Measurements from ENCODE around the gene RAB5IF. TPM values are rescaled to one million over a fixed set of nuclear protein-coding genes. Genes with fewer than 3 reads are reported as not detected.
A peak's percentile ranks its signal among the peaks of the same experiment; 100 is the strongest.

RAB5IF gene
- total and polyA plus RNA-seq, 2 of the 13 experiments (the other 11 are each of a cell fraction or from before 2014, with no cell fraction given) = 261 to 305 TPM

DNA sequence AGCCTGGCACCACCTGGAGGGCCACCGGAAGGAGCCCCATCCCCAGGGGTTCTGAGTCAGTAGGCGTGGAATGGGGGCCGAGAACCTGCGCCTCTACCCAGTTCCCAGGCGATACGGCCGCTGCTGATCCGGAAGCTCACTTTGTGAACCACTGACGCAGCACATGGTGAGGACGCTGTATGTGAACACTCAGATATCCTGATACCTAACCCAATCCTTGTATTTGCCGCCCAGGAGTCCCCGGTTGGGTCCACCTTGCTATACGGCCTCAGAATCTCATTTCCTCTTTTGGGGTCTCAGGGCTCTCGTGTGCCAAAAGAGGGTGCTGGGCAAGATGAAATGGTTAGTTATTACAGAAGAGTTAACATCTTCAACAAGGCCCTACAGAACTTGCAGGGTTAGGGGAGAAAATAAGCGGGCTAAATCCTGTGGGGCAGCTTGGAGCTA, 604 bp upstream of the RAB5IF start (continued):
- TF ChIP-seq E2F5 (CRISPR knock-in tag; conservative IDR thresholded peaks at IDR 0.05) = 0 out of 2 replicates have a peak, but pooled peaks have one; percentile 18
- 0 out of 2 replicates have a peak, but pooled peaks have one; percentile 27 for TF ChIP-seq MTA3 (CRISPR knock-in tag; IDR thresholded peaks at IDR 0.05)
- no peak for TF ChIP-seq ZIK1 (CRISPR knock-in tag; IDR thresholded peaks at IDR 0.05; ENCODE audit: borderline replicate concordance, low read depth)
- no peak for TF ChIP-seq STAT5B (CRISPR knock-in tag; IDR thresholded peaks at IDR 0.05)
- no peak for TF ChIP-seq TBL1XR1 (IDR thresholded peaks at IDR 0.05; ENCODE audit: borderline replicate concordance, low read length, partially characterized antibody)
- no peak for TF ChIP-seq TEAD3 (CRISPR knock-in tag; optimal IDR thresholded peaks at IDR 0.05; ENCODE audit: borderline replicate concordance)
- TF ChIP-seq ZNF782 (CRISPR knock-in tag; IDR thresholded peaks at IDR 0.05; ENCODE audit: borderline replicate concordance) = peak; percentile 10; the same call in 1 of the 2 replicates
- TF ChIP-seq, protein P1, sequence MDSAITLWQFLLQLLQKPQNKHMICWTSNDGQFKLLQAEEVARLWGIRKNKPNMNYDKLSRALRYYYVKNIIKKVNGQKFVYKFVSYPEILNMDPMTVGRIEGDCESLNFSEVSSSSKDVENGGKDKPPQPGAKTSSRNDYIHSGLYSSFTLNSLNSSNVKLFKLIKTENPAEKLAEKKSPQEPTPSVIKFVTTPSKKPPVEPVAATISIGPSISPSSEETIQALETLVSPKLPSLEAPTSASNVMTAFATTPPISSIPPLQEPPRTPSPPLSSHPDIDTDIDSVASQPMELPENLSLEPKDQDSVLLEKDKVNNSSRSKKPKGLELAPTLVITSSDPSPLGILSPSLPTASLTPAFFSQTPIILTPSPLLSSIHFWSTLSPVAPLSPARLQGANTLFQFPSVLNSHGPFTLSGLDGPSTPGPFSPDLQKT (CRISPR knock-in tag; IDR thresholded peaks at IDR 0.05; ENCODE audit: borderline replicate concordance) = no peak
- TF ChIP-seq CENPX (CRISPR knock-in tag; IDR thresholded peaks at IDR 0.05) = no peak
- no peak for TF ChIP-seq ZNF780A (CRISPR knock-in tag; IDR thresholded peaks at IDR 0.05)
- 0 out of 2 replicates have a peak, but pooled peaks have one; percentile 23 for TF ChIP-seq ZNF775 (CRISPR knock-in tag; IDR thresholded peaks at IDR 0.05; ENCODE audit: borderline replicate concordance)
- no peak for TF ChIP-seq ZSCAN30 (CRISPR knock-in tag; IDR thresholded peaks at IDR 0.05)
- no peak for TF ChIP-seq ZNF432 (CRISPR knock-in tag; IDR thresholded peaks at IDR 0.05; ENCODE audit: borderline replicate concordance)
- TF ChIP-seq NFKBIZ (CRISPR knock-in tag; IDR thresholded peaks at IDR 0.05) = no peak
- TF ChIP-seq POLR2G (IDR thresholded peaks at IDR 0.05; ENCODE audit: low read depth, low read length) = no peak
- no peak for TF ChIP-seq TOPORS (CRISPR knock-in tag; IDR thresholded peaks at IDR 0.05)
- TF ChIP-seq THYN1 (CRISPR knock-in tag; IDR thresholded peaks at IDR 0.05; ENCODE audit: borderline replicate concordance, low read depth) = 0 out of 2 replicates have a peak, but pooled peaks have one; percentile 81
- 0 out of 2 replicates have a peak, but pooled peaks have one; percentile 61 for TF ChIP-seq THAP8 (CRISPR knock-in tag; IDR thresholded peaks at IDR 0.05; ENCODE audit: borderline replicate concordance)
- TF ChIP-seq, protein P2, sequence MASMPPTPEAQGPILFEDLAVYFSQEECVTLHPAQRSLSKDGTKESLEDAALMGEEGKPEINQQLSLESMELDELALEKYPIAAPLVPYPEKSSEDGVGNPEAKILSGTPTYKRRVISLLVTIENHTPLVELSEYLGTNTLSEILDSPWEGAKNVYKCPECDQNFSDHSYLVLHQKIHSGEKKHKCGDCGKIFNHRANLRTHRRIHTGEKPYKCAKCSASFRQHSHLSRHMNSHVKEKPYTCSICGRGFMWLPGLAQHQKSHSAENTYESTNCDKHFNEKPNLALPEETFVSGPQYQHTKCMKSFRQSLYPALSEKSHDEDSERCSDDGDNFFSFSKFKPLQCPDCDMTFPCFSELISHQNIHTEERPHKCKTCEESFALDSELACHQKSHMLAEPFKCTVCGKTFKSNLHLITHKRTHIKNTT (CRISPR knock-in tag; IDR thresholded peaks at IDR 0.05) = no peak
- TF ChIP-seq, protein P3, sequence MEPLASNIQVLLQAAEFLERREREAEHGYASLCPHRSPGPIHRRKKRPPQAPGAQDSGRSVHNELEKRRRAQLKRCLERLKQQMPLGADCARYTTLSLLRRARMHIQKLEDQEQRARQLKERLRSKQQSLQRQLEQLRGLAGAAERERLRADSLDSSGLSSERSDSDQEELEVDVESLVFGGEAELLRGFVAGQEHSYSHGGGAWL (CRISPR knock-in tag; IDR thresholded peaks at IDR 0.05) = 0 out of 2 replicates have a peak, but pooled peaks have one; percentile 5
- 0 out of 2 replicates have a peak, but pooled peaks have one; percentile 0 for TF ChIP-seq ZNF83 (CRISPR knock-in tag; IDR thresholded peaks at IDR 0.05; ENCODE audit: borderline replicate concordance)
- TF ChIP-seq ZNF546 (CRISPR knock-in tag; conservative IDR thresholded peaks at IDR 0.05) = no peak
- no peak for TF ChIP-seq SOX13 (IDR thresholded peaks at IDR 0.05)
- peak in 1 of 2 experiments; percentile 93; a peak in 1 of 4 replicates for TF ChIP-seq SOX13 (CRISPR knock-in tag; conservative IDR thresholded peaks at IDR 0.05 in 1 of 2, IDR thresholded peaks at IDR 0.05 in 1 of 2)
- 0 out of 2 replicates have a peak, but pooled peaks have one; percentile 72 for TF ChIP-seq ZNF253 (CRISPR knock-in tag; IDR thresholded peaks at IDR 0.05; ENCODE audit: borderline replicate concordance)

All from HepG2 (cell line).